Measurements from ENCODE around the gene PCBP2.

Gene PCBP2

GRCh38 chr12:53516758-53517455, 65.0 kb downstream of the PCBP2 start:
- Mint-ChIP-seq H3K4me3 (no peak overlapping the region), H3K4me1 (ENCODE audit: low read depth) (no peaks in the 10 kb centered on the region), H3K27me3 (no peaks in the 10 kb centered on the region), H3K36me3 (ENCODE audit: low read depth) (peaks cover 39% of the 10 kb centered on the region), H3K9me3 (no peaks in the 10 kb centered on the region), H3K27ac (no peak overlapping the region)

- no peaks in the 10 kb centered on the region for H3K4me1 Mint-ChIP-seq (ENCODE audit: low read depth)
- no peaks in the 10 kb centered on the region for H3K27me3 Mint-ChIP-seq
- H3K9me3 Mint-ChIP-seq = no peaks in the 10 kb centered on the region
- no peak overlapping the region for H3K4me3 Mint-ChIP-seq
- H3K27ac Mint-ChIP-seq = no peak overlapping the region
- H3K36me3 Mint-ChIP-seq (ENCODE audit: low read depth) = peaks cover 45% of the 10 kb centered on the region
Observed at GRCh38 chr12:53518381-53518780, 66.5 kb downstream of the PCBP2 start.

- H3K4me3 Mint-ChIP-seq = no peak overlapping the region
- H3K27me3 Mint-ChIP-seq = no peaks in the 10 kb centered on the region
- H3K9me3 Mint-ChIP-seq = no peaks in the 10 kb centered on the region
- peaks cover 40% of the 10 kb centered on the region for H3K36me3 Mint-ChIP-seq (ENCODE audit: low read depth)
- H3K27ac Mint-ChIP-seq = no peak overlapping the region
- H3K4me1 Mint-ChIP-seq (ENCODE audit: low read depth) = no peaks in the 10 kb centered on the region
Observed at GRCh38 chr12:53523131-53523530, 71.2 kb downstream of the PCBP2 start.

- Mint-ChIP-seq H3K9me3 (no peaks in the 10 kb centered on the region), H3K27ac (no peak overlapping the region), H3K36me3 (ENCODE audit: low read depth) (peaks cover 34% of the 10 kb centered on the region), H3K27me3 (no peaks in the 10 kb centered on the region), H3K4me3 (no peak overlapping the region), H3K4me1 (ENCODE audit: low read depth) (no peaks in the 10 kb centered on the region)
Observed at GRCh38 chr12:53524476-53524875, 72.6 kb downstream of the PCBP2 start.

- H3K4me3 Mint-ChIP-seq = no peak overlapping the region
- H3K36me3 Mint-ChIP-seq (ENCODE audit: low read depth) = peaks cover 33% of the 10 kb centered on the region
- no peak overlapping the region for H3K27ac Mint-ChIP-seq
- H3K27me3 Mint-ChIP-seq = no peaks in the 10 kb centered on the region
- H3K4me1 Mint-ChIP-seq (ENCODE audit: low read depth) = no peaks in the 10 kb centered on the region
- H3K9me3 Mint-ChIP-seq = no peaks in the 10 kb centered on the region
Observed at GRCh38 chr12:53530061-53530460, 78.2 kb downstream of the PCBP2 start.

Data from stimulated activated naive CD8-positive, alpha-beta T cell treated with anti-CD3 and anti-CD28 coated beads, Interleukin-15, Interleukin-2, amounts not matched to agents 100 ng/mL and 50 ng/mL, for 24 hours (primary cell).